Panc1 (cell line): Measurements from ENCODE around the gene PKD2L2.

ENCODE experiments used
- POLR2AphosphoS5 ChIP-seq: IDR thresholded peaks from 2 replicates; pipeline ENCODE4 v1.6.1; 2012; ENCODE audit warnings: mild to moderate bottlenecking, low read depth, low read length, moderate library complexity
- REST ChIP-seq, 2 experiments: IDR thresholded peaks; 2 replicates each; pipeline ENCODE4 v1.6.1; 2011 to 2012; ENCODE audit warnings: low read depth in 2 of 2, control low read depth in 1 of 2, low read length in 1 of 2, mild to moderate bottlenecking in 1 of 2, moderate library complexity in 1 of 2; ENCODE audit not compliant: insufficient read depth in 1 of 2
- TF ChIP-seq, protein P1 (sequence below): fragments of 450-650 bp; IDR thresholded peaks from 2 replicates; pipeline ENCODE4 v1.5.1; 2017; ENCODE audit warnings: mild to moderate bottlenecking

GRCh38 chr5:137902408-137903133 lies 13.3 kb downstream of the PKD2L2 start:
- no peak for TF ChIP-seq REST (IDR thresholded peaks at IDR 0.05; ENCODE audit: insufficient read depth in 1 of 2, low read depth in 2 of 2, low read length in 1 of 2)
- TF ChIP-seq, protein P1, sequence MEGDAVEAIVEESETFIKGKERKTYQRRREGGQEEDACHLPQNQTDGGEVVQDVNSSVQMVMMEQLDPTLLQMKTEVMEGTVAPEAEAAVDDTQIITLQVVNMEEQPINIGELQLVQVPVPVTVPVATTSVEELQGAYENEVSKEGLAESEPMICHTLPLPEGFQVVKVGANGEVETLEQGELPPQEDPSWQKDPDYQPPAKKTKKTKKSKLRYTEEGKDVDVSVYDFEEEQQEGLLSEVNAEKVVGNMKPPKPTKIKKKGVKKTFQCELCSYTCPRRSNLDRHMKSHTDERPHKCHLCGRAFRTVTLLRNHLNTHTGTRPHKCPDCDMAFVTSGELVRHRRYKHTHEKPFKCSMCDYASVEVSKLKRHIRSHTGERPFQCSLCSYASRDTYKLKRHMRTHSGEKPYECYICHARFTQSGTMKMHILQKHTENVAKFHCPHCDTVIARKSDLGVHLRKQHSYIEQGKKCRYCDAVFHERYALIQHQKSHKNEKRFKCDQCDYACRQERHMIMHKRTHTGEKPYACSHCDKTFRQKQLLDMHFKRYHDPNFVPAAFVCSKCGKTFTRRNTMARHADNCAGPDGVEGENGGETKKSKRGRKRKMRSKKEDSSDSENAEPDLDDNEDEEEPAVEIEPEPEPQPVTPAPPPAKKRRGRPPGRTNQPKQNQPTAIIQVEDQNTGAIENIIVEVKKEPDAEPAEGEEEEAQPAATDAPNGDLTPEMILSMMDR = no peak
- no peak for TF ChIP-seq POLR2AphosphoS5
